ENCODE data around the gene ACO2. TPM values are rescaled to one million over a fixed set of nuclear protein-coding genes. Genes with fewer than 3 reads are reported as not detected.
"Not testable (repeated sequence)": the region's sequence is repeated elsewhere in the genome, so short reads cannot be mapped to it uniquely, and the experiment has no call there.

Gene ACO2
- total RNA-seq, 1 experiment from 2014 or later = 105 TPM

DNA sequence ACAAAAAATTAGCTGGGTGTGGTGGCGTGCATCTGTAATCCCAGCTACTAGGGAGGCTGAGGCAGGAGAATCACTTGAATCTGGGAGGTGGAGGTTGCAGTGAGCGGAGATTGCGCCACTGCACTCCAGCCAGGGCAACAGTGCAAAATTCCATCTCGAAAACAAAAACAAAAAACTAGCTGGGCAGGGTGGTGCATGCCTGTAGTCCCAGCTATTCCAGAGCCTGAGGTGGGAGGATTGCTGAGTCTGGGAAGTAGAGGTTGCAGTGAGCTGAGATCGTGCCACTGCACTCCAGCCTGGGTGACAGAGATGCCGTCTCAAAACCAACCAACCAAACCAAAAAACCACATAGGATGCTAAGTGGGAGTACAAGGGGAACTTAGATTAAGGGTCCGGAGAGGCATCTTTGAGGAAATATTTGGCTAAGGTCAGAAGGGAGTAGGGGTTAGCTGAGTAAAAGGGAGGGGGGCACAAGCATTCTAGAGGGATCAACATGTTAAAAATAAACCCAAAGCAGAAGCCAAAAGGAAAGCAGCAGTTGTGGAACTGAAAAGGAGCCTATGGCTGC, 10.7 kb upstream of the ACO2 start:
- intact Hi-C loops (cut with micrococcal nuclease) = no loop called here
- no TSS peak for BruUV-seq (replicated peaks)
- CTCF ChIA-PET = interaction anchor here (0.6 to 0.9 kb wide), 2 partner anchors 54 to 61 kb away, joined by 3 to 6 read pairs; no protein-coding TSS in a partner anchor
- Mint-ChIP-seq H3K9me3 (ENCODE audit: unreplicated experiment) (no peaks in the 10 kb centered on the region), H3K27me3 (ENCODE audit: insufficient read depth, unreplicated experiment) (no peaks in the 10 kb centered on the region), H3K4me1 (ENCODE audit: insufficient read depth, unreplicated experiment) (no peaks in the 10 kb centered on the region), H3K36me3 (ENCODE audit: insufficient read depth, unreplicated experiment) (peaks cover 69% of the 10 kb centered on the region), H3K27ac (ENCODE audit: low read depth, unreplicated experiment) (no peak overlapping the region), H3K4me3 (ENCODE audit: unreplicated experiment) (no peak overlapping the region)
- POLR2A ChIA-PET = interaction anchor here (7.7 to 12.2 kb wide), 2 partner anchors 10 to 11 kb away, joined by 59 to 113 read pairs; partner anchors contain the start of genes ACO2, PHF5A and TOB2
- TF ChIP-seq, protein P1, sequence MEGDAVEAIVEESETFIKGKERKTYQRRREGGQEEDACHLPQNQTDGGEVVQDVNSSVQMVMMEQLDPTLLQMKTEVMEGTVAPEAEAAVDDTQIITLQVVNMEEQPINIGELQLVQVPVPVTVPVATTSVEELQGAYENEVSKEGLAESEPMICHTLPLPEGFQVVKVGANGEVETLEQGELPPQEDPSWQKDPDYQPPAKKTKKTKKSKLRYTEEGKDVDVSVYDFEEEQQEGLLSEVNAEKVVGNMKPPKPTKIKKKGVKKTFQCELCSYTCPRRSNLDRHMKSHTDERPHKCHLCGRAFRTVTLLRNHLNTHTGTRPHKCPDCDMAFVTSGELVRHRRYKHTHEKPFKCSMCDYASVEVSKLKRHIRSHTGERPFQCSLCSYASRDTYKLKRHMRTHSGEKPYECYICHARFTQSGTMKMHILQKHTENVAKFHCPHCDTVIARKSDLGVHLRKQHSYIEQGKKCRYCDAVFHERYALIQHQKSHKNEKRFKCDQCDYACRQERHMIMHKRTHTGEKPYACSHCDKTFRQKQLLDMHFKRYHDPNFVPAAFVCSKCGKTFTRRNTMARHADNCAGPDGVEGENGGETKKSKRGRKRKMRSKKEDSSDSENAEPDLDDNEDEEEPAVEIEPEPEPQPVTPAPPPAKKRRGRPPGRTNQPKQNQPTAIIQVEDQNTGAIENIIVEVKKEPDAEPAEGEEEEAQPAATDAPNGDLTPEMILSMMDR (IDR thresholded peaks at IDR 0.05; ENCODE audit: unreplicated experiment) = no peak
- DNase-seq (ENCODE audit: unreplicated experiment) = no peak

DNA sequence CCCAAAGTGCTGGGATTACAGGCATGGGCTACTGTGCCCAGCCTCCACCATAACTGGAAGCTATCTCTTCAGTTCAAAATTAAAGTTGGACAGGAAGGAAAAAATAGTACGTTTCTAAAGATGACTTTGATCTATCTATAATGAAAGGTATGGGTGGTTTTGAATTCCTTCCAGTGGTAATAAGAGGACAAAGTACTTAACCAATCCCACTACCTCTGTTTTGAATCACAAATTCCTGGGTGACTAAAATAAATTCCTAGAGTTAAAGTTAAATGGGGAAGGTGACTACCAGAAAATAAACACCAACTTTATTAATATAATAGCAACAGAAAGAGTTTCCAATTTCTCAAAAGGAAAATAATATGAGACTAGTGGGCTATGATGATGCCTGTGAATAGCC, 9.5 kb upstream of the ACO2 start:
- no peak for DNase-seq (ENCODE audit: unreplicated experiment)
- H3K27me3 Mint-ChIP-seq (ENCODE audit: insufficient read depth, unreplicated experiment) = no peaks in the 10 kb centered on the region
- no peaks in the 10 kb centered on the region for H3K4me1 Mint-ChIP-seq (ENCODE audit: insufficient read depth, unreplicated experiment)
- H3K4me3 Mint-ChIP-seq (ENCODE audit: unreplicated experiment) = no peak overlapping the region
- TF ChIP-seq, protein P1 (IDR thresholded peaks at IDR 0.05; ENCODE audit: unreplicated experiment) = no peak
- ChIA-PET POLR2A (interaction anchor here (0.6 to 12.2 kb wide), 3 partner anchors 9 to 106 kb away, joined by 3 to 113 read pairs (median 8); partner anchors contain the start of genes ACO2, PHF5A and TOB2), CTCF (no interaction called here)
- intact Hi-C loops (cut with micrococcal nuclease) = no loop called here
- no peak overlapping the region for H3K27ac Mint-ChIP-seq (ENCODE audit: low read depth, unreplicated experiment)
- no peaks in the 10 kb centered on the region for H3K9me3 Mint-ChIP-seq (ENCODE audit: unreplicated experiment)
- H3K36me3 Mint-ChIP-seq (ENCODE audit: insufficient read depth, unreplicated experiment) = peaks cover 81% of the 10 kb centered on the region
- BruUV-seq (replicated peaks) = no TSS peak

DNA sequence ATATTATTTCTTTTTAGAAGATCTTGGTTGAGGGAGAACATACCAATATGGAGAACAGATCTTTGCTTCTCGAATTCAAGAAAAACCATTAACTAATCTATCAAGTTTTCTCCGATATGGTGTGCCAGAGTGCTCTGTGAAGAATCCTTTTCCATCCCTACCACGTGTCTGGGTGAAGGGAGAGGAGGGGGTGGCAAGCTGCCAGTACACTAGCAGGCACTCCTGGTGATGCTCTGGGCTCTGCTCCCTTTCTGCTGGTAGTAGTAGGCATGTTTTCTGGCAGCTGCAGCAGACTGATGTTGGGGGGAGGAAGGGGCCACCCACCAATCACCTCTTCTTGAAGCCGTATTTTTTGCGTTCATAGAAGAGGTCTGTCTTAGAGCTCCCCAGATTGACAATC, 8.8 kb upstream of the ACO2 start:
- CTCF ChIA-PET; H3K27me3 Mint-ChIP-seq (ENCODE audit: insufficient read depth, unreplicated experiment); DNase-seq (ENCODE audit: unreplicated experiment); intact Hi-C loops (cut with micrococcal nuclease); H3K4me1 Mint-ChIP-seq (ENCODE audit: insufficient read depth, unreplicated experiment); H3K9me3 Mint-ChIP-seq (ENCODE audit: unreplicated experiment); BruUV-seq (replicated peaks); H3K27ac Mint-ChIP-seq (ENCODE audit: low read depth, unreplicated experiment); H3K4me3 Mint-ChIP-seq (ENCODE audit: unreplicated experiment): not testable (repeated sequence)
- POLR2A ChIA-PET = interaction anchor here (2.1 to 12.2 kb wide), 2 partner anchors 8 to 13 kb away, joined by 8 to 113 read pairs; partner anchors contain the start of genes ACO2, PHF5A and TOB2
- H3K36me3 Mint-ChIP-seq (ENCODE audit: insufficient read depth, unreplicated experiment) = peaks cover 87% of the 10 kb centered on the region

DNA sequence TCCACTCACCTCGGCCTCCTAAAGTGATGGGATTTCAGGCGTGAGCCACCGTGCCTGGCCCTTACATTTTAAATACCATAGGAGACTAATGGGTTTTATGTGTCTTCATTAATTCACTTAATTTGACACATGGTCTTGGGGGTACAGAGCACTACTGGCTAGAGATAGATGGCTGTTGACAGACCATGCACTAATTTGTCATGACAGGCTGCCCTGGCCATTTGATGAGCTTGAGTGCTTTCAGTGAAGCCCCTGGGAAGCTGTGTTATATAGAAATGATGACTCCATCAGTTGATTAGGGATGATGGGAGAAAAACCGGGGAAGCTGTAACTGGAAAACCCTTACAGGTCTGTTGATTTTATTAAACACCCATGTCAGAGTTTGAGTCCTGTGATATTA, 7.0 kb upstream of the ACO2 start:
- no peak for DNase-seq (ENCODE audit: unreplicated experiment)

More for the DNA sequence above, 7.0 kb upstream of the ACO2 start:
- TF ChIP-seq, protein P1 (IDR thresholded peaks at IDR 0.05; ENCODE audit: unreplicated experiment) = no peak
- H3K4me3 Mint-ChIP-seq (ENCODE audit: unreplicated experiment) = no peak overlapping the region
- H3K27ac Mint-ChIP-seq (ENCODE audit: low read depth, unreplicated experiment) = no peak overlapping the region
- intact Hi-C loops (cut with micrococcal nuclease) = no loop called here
- H3K9me3 Mint-ChIP-seq (ENCODE audit: unreplicated experiment) = no peaks in the 10 kb centered on the region
- CTCF ChIA-PET = interaction anchor here (0.6 to 2.0 kb wide), 2 partner anchors 56 to 59 kb away, joined by 3 to 9 read pairs; no protein-coding TSS in a partner anchor
- H3K4me1 Mint-ChIP-seq (ENCODE audit: insufficient read depth, unreplicated experiment) = no peaks in the 10 kb centered on the region
- POLR2A ChIA-PET = interaction anchor here (12.2 kb wide), 1 partner anchor 15 kb away, joined by 113 read pairs; the partner anchor contains the start of gene TOB2
- no TSS peak for BruUV-seq (replicated peaks)
- no peaks in the 10 kb centered on the region for H3K27me3 Mint-ChIP-seq (ENCODE audit: insufficient read depth, unreplicated experiment)
- H3K36me3 Mint-ChIP-seq (ENCODE audit: insufficient read depth, unreplicated experiment) = peaks cover 88% of the 10 kb centered on the region

Data from MCF 10A (cell line).